NK-92 (cell line): ENCODE data around the gene ARF4.

ENCODE experiments used
- DNase-seq: peaks from one replicate; lab custom pipeline; 2025; ENCODE audit not compliant: unreplicated experiment; lab: John Stamatoyannopoulos, UW

ARF4 gene

DNA sequence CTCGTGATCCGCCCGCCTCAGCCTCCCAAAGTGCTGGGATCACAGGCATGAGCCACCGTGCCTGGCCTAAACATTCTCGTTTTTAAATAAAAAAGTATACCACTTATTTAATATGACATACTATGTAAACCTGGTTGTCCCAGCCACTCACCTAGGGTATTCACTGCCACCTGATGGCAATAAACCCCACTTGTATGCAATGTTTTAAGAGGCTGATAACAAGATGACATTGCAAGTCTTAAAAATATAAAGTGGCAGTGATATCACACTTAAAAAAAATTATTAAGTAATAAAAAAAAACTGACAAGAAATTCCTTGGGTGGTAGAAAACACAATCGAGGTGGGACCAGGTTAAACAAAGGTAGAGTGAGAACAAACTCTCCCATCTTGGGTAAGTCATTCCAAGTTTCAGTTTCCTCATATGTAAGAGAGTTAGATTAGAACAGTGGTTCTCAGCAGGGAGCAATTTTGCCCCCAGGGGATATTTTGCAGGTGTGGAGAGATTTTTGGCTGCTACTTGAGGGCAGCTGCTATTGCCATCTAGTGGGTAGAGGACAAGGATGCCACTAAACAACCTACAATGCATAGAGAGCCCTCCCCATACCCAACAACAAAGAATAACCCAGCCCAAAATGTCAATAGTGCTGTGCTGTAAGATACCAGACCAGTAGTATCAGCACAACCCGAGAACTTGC is 14.5 kb downstream of the ARF4 start:
- DNase-seq, result no peak

DNA sequence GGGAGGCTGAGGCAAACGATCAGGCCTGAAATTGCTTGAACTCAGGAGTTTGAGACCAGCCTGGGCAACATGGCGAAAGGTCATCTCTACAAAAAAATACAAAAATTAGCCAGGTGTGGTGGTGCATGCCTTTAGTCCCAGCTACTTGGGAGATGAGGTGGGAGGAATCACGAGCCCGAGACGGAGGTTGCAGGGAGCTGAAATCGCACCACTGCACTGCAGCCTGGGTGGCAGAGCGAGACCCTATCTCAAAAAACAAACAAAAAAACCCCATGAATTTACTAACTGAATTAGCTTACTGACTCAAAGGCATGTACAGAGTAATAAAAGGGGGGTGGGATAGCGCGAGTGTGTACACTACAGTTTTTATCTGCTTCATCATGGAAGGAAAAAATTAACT is 19.3 kb downstream of the ARF4 start:
- DNase-seq, result no peak

GRCh38 chr3:57575966-57576626 is 21.0 kb downstream of the ARF4 start:
- no peak for DNase-seq

- no peak for DNase-seq
Observed at GRCh38 chr3:57572096-57572495, 25.0 kb downstream of the ARF4 start.

- no peak for DNase-seq
Observed at GRCh38 chr3:57570878-57571277, 26.3 kb downstream of the ARF4 start.

DNA sequence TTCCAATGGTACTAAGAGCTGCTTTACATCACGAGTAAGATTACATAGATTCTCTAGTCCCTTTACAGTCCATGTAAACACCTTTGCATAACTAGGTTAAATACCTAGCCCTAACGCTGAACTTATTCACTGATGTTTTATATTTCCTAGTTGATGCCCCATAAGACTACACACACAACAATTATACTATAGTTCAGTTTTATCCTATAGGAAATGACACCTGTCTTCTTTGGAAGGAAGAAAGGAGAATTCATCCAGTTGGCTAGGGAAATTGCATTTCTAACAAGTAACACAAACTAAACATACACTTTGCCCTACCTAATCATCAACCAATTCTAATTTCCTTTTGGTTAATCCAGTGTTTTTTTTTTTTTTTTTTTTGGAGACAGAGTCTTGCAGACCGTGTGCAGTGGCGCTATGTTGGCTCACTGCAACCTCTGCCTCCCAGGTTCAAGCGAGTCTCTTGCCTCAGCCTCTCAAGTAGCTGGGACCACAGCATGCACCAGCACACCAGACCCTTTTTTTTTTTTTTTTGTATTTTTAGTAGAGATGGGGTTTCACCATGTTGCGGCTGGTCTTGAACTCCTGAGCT is 27.2 kb downstream of the ARF4 start:
- no peak for DNase-seq

GRCh38 chr3:57559526-57559925 is 37.6 kb downstream of the ARF4 start:
- DNase-seq, result no peak

DNA sequence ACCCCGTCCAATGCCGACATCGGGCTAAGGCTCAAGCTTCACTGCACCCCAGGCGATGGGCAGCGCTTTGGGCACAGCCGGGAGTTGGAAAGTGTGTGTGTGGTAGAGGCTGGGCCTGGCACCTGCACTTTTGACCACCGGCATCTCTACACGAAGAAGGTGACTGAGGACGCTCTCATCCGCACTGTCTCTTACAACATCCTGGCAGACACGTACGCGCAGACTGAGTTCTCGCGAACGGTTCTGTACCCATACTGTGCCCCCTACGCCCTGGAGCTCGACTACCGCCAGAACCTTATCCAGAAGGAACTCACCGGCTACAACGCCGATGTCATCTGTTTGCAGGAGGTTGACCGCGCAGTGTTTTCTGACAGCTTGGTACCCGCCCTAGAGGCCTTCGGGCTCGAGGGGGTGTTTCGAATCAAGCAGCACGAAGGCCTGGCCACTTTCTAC is 40.0 kb downstream of the ARF4 start:
- no peak for DNase-seq

DNA sequence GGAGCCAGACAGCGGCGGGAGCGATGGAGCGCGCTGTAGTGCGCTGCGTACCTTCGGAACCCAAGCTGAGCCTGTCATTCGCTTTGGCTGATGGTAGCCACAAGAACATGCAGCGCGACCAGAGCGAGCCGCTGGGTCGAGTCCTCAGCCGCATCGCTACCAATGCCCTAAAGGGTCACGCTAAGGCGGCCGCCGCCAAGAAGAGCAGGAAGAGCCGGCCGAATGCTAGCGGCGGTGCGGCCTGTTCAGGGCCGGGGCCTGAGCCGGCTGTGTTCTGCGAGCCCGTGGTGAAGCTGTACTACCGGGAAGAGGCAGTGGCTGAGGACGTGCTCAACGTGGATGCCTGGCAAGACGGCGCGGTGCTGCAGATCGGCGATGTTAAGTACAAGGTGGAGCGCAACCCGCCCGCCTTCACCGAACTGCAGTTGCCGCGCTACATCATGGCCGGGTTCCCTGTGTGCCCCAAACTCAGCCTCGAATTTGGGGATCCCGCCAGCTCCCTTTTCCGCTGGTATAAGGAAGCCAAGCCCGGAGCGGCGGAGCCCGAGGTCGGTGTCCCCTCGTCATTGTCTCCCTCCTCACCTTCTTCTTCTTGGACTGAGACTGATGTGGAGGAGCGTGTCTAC is 40.6 kb downstream of the ARF4 start:
- no peak for DNase-seq

DNA sequence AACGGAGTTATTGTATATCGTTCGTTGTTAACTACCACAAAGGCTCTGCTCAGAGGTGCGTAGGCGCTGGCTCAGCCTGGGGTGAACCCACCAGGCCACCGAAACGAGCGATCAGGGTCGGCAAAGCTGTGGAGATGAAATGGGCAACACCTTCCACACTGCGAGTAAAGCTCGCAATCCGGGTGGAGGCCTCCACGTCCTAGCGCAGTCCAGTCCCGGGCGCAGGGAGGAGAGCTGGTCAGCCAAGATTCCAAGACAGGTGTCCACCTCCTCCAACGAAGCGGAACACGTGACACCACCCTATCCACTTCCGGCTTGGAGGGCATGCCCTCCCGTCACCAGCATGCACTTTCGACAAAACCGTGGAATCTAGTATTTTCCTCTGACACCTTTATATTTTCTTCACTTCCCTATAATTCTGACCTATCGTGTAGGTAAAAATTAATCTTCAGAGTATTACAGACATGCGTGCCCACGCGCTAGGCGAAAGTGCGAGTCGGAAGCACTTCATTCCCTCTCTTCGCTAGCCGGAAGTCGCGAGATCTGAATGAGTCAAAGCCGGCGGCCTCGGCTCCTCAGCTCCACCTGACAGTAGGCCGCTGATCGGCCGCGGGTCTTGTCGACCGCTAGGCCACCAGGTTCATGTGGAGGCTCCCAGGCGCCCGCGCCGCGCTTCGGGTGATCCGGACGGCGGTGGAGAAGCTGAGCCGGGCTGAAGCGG is 41.2 kb downstream of the ARF4 start, which contains the start of gene PDE12:
Gene PDE12, plus strand, starts transcription at position 537 of the 721 bp plus-strand sequence. Its CDS starts 106 bp downstream, at position 643.
- peak; percentile 6 for DNase-seq

GRCh38 chr3:57555306-57555705 is 41.8 kb downstream of the ARF4 start:
- no peak for DNase-seq

- no peak for DNase-seq
Observed at GRCh38 chr3:57546616-57547015, 50.5 kb downstream of the ARF4 start.

GRCh38 chr3:57545636-57546268 is 51.4 kb downstream of the ARF4 start:
- no peak for DNase-seq

GRCh38 chr3:57544181-57545125 is 52.7 kb downstream of the ARF4 start, which contains the start of gene DNAH12:
Gene DNAH12 (minus strand): TSS chr3:57544344. CDS start chr3:57542870, 1,474 bp downstream.
- no peak for DNase-seq

DNA sequence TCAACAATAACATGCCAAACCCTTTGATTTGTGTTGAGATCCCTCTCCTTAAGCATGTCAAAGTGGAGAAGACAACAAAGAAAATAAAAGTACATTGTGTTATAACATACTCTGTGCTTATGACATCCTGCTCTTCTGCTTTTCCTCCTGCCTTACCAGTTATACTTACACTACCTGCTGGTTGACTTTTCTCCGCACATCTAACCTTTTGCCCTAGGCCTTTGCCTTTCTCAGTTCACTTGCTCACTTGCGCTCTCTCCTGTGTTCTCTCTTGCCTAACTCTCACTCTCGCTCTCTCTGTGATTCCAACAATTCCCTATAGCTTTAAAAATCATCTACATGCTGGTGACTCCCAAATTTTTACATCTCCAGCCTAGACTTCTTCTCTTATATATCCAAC is 58.7 kb downstream of the ARF4 start:
- no peak for DNase-seq

GRCh38 chr3:57530071-57530608 is 67.0 kb downstream of the ARF4 start:
- no peak for DNase-seq
